NCI-H2107 treated with DMSO at 0.1 percent for 48 hours (cell line): ENCODE data around the gene PLXDC2.

Experiments used
- DNase-seq: peaks from one replicate; lab custom pipeline; 2025; ENCODE audit not compliant: unreplicated experiment; lab: John Stamatoyannopoulos, UW

PLXDC2 gene

DNA sequence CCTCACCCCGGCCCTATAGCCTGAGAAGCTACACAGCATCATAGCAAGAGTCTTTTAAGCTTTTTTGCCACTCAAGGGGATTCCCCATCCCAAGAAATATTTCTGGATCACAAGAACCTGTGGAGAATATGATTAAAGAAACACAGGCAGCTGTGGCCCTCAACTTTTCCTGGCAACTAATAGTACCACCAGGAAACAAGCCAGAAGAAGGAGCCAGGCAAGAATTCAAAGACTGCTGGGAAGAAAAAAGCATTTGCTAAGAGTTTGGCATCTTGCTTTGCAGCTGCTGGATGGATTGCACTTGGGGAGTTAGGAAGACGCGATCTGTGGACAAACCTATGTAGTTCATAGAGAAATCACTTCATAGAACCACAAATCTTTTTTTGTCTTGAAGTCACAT is 437.8 kb downstream of the PLXDC2 start:
- DNase-seq, result no peak

- DNase-seq, result no peak
Measured at GRCh38 chr10:20254497-20254896, 438.3 kb downstream of the PLXDC2 start.

GRCh38 chr10:20256969-20257368 is 440.7 kb downstream of the PLXDC2 start:
- DNase-seq, result no peak

DNA sequence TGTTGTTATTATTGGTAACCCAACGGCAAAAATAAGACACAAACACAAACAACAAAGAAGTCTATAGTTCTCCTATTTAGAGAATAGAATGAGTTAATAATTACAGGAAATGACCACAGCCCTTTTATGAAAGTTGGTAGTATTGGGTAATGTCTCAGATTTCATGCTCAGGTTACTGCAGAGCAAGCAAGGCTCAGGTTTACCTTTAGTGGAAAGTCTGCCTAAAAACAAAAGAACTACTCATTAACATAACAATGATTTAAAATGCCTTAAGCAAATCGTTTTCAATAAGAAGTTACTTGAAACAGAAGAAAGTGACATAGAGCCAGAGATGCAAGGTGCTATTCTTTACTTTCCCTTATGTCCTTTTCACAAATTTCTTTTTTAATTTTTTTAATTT is 441.2 kb downstream of the PLXDC2 start:
- DNase-seq, result no peak

DNA sequence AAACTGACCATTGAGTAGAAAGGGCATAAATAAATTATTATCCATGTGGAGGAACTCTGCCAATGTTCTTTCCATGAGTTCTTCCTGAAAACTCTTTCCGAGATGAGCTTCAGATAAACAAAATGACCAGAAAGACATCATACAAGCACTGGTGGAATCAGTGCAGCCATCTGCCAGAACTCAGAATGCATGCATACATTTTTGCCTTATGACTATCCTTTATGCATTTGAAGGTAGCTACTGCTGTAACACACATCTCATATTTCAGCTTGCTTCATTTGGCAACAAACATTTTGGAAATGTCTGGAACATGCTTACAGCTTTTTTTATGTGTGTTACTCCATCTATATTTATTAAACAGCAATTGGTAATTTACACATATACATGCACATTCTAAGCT is 448.9 kb downstream of the PLXDC2 start:
- no peak for DNase-seq

DNA sequence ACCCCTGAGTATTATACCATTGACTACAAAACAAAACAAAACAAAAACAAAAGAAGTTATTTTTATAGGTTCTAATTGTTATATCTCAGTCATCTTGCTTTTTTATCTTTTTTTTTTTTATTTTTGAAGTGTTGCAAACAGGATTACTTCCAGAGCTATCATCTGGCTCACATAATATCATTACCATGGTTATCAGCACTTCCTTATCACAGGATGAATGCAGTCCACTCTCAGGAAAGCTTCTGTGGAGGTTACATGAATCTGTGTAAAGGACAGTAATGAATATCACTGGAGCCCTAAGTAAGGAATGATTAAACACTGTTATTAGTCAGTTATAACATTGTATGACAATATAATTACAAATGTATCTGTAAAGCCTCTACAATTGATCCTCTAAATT is 451.5 kb downstream of the PLXDC2 start:
- DNase-seq, result no peak

- DNase-seq, result no peak
Measured at GRCh38 chr10:20271490-20271889, 455.3 kb downstream of the PLXDC2 start.

- DNase-seq, result no peak
Measured at GRCh38 chr10:20272608-20273007, 456.4 kb downstream of the PLXDC2 start.

DNA sequence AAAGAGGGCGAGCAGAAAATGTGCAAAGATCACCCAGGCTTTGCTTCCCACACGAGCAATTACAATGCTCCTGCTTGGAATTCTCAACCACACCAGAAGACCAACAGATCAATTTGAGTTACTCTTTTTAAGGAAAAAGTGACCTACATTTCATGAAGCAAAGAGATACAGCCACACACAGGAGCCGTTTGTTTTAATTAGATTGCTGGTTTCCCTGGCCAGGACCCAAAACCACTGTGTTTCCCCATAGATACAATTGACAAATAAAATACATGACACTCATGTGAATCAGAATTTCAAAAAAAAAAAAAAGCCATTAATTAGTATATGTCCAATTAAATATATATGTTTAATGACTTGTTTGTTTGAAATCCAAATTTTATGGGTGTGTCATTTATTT is 458.3 kb downstream of the PLXDC2 start:
- no peak for DNase-seq

- no peak for DNase-seq
Measured at GRCh38 chr10:20276127-20276979, 460.1 kb downstream of the PLXDC2 start.

DNA sequence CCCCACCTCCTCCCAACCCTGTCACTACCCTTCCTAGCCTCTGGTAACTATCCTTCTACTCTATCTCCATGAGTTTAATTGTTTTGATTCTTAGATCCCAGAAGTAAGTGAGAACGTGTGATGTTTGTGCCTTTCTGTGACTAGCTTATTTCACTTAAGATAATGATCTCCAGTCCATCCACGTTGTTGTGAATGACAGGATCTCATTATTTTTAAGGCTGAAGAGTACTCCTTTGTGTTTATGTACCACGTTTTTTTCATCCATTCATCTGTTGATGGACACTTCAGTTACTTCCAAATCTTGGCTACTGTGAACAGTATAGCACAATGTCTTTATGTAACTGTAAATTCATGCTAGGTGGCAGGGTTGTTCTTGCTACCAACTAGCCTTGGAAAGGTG is 461.6 kb downstream of the PLXDC2 start:
- no peak for DNase-seq

DNA sequence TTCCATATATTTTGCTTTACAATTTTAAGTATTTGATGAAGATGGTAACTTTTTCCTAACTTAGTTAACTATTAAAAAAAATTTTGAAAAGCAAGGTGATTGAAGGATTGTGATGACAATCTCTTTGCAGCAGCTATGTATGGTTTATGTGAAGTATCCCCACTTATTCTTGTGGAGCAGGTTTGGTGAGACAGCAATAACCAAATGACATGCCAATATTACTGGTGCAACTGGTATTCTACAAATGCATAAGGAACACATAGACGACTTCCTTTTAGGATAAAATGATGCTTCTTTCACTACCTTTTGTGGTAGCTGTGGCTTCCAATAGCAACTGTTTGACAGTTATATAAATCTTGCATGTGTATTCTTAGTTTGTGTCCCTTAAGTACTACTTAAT is 465.3 kb downstream of the PLXDC2 start:
- no peak for DNase-seq

DNA sequence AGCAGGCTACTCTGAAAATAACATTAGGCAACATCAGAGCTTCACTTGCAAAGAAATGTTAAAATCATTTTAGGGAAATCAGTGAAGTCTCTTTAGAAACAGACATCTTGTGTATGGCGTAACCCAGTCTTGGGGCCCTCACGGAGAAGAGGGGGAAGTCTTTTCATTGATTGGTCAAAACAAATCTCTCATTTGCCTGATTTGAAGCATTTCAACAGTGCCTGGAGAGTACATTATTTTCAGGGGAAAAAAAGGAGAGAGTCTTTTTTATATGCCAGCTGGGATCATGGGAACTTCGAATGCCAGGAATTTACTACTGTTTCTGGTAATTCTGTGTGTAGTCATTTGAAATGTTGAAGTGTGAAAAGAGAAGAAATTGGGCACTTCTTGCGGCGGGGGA is 471.4 kb downstream of the PLXDC2 start:
- DNase-seq, result no peak

GRCh38 chr10:20288060-20288459 is 471.8 kb downstream of the PLXDC2 start:
- no peak for DNase-seq

- no peak for DNase-seq
Measured at GRCh38 chr10:20289070-20289828, 473.0 kb downstream of the PLXDC2 start.

- DNase-seq, result no peak
Measured at GRCh38 chr10:20298417-20298816, 482.2 kb downstream of the PLXDC2 start.

- DNase-seq, result no peak
Measured at GRCh38 chr10:20299034-20299736, 483.0 kb downstream of the PLXDC2 start.

- DNase-seq, result no peak
Measured at GRCh38 chr10:20300735-20301134, 484.5 kb downstream of the PLXDC2 start.

- DNase-seq, result no peak
Measured at GRCh38 chr10:20302033-20302432, 485.8 kb downstream of the PLXDC2 start.

DNA sequence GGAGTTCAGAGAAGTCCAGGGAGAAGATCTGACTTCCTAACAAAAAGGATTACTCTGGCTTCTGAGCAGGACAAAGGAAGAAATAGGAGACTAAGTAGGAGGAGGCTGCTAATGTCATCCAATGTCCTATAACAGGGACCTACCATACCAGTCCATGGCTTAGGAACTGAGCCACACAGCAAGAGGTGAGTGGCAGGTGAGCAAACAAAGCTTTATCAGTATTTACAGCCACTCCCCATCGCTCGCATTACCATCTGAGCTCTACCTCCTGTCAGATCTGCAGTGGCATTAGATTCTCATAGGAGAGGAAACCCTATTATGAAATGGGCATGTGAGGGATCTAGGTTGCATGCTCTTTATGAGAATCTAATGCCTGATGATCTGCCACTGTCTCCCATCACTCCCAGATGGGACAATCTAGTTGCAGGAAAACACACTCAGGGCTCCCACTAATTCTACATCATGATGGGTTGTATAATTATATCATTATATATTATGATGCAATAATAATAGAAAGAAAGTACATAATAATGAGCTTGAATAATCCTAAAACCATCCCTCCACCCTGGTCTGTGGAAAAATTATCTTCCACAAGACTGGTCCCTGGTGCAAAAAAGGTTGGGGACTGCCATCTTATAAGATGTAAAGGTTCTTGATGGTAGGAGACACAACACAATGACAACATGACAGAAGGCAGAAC is 487.4 kb downstream of the PLXDC2 start:
- no peak for DNase-seq

DNA sequence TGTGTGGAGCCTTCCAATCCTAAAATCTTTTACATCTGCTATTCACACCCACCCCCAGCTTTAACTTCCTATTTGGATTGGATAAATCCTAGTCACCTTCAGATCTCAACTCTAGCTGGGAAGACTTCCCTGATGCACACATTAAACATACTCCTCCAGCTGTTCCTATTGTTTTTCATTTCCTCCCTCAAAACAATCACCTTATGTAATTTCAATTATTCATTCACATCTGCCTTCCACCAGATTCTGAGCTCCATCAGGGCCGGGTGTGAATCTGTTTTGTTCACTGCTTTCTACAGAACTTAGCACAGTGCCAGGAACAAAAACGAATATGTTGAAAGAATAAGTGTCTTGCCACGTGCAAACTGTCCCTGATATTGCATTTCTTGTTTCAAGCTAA is 497.4 kb downstream of the PLXDC2 start:
- DNase-seq, result no peak
